Type B pancreatic cell (in vitro differentiated cells): ENCODE data around the gene RNF144B. TPM values are rescaled to one million over a fixed set of nuclear protein-coding genes. Genes with fewer than 3 reads are reported as not detected.
"Not testable (repeated sequence)": the region's sequence is repeated elsewhere in the genome, so short reads cannot be mapped to it uniquely, and the experiment has no call there.

ENCODE experiments used
- DNase-seq: peaks from one replicate; pipeline ENCODE4 v3.0.0; 2021; ENCODE audit warnings: mixed read lengths; ENCODE audit not compliant: unreplicated experiment; ENCODE audit errors: extremely low spot score
- H3K27ac Mint-ChIP-seq: 2 replicates; pipeline ENCODE4 v1.8.0; 2021; ENCODE audit warnings: mild to moderate bottlenecking, mixed read lengths
- H3K27me3 Mint-ChIP-seq: 2 replicates; pipeline ENCODE4 v1.8.0; 2021; ENCODE audit warnings: mixed read lengths
- H3K36me3 Mint-ChIP-seq: 2 replicates; pipeline ENCODE4 v1.8.0; 2021; ENCODE audit warnings: mixed read lengths
- H3K4me1 Mint-ChIP-seq: one replicate; pipeline ENCODE4 v1.8.0; 2021; ENCODE audit warnings: mixed read lengths; ENCODE audit not compliant: unreplicated experiment
- H3K4me3 Mint-ChIP-seq: 2 replicates; pipeline ENCODE4 v1.8.0; 2021; ENCODE audit warnings: mild to moderate bottlenecking, mixed read lengths
- H3K9me3 Mint-ChIP-seq: 2 replicates; pipeline ENCODE4 v1.8.0; 2021; ENCODE audit warnings: mixed read lengths
- total RNA-seq: library from RNA; stranded (reverse); gene quantifications from 2 replicates; pipeline ENCODE4 v1.2.1, GENCODE V29; 2021; ENCODE audit warnings: low replicate concordance
- TF ChIP-seq, protein P1 (sequence below): fragments of 200-600 bp; sonication (generic); conservative IDR thresholded peaks from 2 replicates; pipeline ENCODE4 v1.5.0; 2021; ENCODE audit warnings: antibody characterized with exemption, mild to moderate bottlenecking

The RNF144B gene
- total RNA-seq, 1 donor from 2014 or later = 10.8 TPM

DNA sequence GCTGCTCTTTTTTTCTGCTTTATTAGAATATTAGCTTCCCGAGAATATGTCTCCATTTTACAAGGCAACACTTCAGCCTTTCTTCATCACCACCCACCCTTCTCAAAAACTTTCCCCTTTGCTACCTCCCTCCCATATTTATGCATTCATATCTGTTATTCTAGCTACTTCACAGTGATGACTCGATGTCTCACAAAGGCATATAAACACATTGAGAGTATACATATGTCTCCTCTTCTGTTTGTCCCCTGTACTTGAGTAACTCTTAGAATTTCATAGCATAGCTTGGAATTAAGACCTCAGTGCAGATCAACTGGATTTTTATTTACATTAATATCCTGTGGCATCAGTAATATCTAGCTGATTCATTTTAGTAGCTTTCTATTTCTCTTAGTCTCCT lies 6.5 kb downstream of the RNF144B start:
- Mint-ChIP-seq H3K27me3 (no peaks in the 10 kb centered on the region), H3K27ac (no peak overlapping the region), H3K4me1 (peaks cover 6% of the 10 kb centered on the region), H3K36me3 (peaks cover 2% of the 10 kb centered on the region), H3K9me3 (no peaks in the 10 kb centered on the region), H3K4me3 (no peak overlapping the region)
- TF ChIP-seq, protein P1, sequence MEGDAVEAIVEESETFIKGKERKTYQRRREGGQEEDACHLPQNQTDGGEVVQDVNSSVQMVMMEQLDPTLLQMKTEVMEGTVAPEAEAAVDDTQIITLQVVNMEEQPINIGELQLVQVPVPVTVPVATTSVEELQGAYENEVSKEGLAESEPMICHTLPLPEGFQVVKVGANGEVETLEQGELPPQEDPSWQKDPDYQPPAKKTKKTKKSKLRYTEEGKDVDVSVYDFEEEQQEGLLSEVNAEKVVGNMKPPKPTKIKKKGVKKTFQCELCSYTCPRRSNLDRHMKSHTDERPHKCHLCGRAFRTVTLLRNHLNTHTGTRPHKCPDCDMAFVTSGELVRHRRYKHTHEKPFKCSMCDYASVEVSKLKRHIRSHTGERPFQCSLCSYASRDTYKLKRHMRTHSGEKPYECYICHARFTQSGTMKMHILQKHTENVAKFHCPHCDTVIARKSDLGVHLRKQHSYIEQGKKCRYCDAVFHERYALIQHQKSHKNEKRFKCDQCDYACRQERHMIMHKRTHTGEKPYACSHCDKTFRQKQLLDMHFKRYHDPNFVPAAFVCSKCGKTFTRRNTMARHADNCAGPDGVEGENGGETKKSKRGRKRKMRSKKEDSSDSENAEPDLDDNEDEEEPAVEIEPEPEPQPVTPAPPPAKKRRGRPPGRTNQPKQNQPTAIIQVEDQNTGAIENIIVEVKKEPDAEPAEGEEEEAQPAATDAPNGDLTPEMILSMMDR = no peak
- no peak for DNase-seq

DNA sequence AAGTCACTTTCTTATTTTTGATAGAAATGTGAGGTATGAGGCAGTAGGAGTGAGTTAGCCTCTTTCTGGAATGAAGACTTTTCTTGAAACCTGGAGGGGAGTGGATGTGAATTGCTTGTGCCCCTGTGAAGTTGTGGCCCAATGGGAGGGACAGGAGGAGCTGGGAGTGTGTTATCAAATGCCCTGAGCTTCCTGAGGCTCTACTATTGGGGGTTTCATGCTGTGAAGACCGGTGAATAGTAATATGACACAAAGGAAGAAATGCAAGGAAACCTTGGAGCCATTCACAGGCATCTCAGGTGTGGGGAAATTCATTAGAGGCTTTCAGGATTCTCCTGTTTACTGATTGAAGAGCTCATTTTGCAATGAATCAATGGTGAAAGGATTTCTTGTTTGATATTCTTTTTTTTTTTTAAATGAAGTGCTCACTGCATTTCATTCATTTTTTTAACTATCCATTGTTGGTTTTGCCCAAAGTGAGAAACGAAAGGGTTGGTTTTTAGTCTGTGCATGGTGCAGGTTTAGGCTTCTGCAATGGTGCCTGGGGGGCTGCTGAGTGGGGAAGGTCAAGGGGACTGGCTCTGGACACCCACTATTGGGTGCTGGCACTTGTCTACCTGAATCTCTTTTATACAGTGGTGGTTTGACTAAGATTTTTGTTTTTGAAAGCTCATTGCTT lies 8.2 kb downstream of the RNF144B start:
- no peaks in the 10 kb centered on the region for H3K9me3 Mint-ChIP-seq
- peak overlapping the region; percentile 75 for H3K27ac Mint-ChIP-seq
- TF ChIP-seq, protein P1 = no peak
- no peaks in the 10 kb centered on the region for H3K27me3 Mint-ChIP-seq
- peaks cover 6% of the 10 kb centered on the region for H3K4me1 Mint-ChIP-seq
- H3K36me3 Mint-ChIP-seq = peaks cover 5% of the 10 kb centered on the region
- peak overlapping the region; percentile 34 for H3K4me3 Mint-ChIP-seq
- DNase-seq = no peak

DNA sequence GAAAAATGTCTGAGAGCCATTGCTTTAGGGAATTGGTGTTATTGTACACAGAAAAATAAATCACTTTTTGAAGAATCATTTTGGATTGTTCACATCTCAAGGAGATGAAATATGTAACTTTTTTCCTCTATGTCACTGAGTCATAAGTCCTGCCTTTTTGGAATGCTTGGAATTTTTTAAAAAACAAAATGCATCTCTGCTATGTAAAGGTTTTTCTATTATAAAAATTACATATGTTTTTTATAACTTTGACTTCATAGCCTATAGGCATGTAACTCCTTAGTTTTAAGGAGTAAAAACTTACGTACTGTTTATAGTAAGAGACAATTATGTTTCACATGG lies 8.7 kb downstream of the RNF144B start:
- no peaks in the 10 kb centered on the region for H3K9me3 Mint-ChIP-seq
- peak overlapping the region; percentile 34 for H3K4me3 Mint-ChIP-seq
- DNase-seq = no peak
- H3K27me3 Mint-ChIP-seq = no peaks in the 10 kb centered on the region
- TF ChIP-seq, protein P1 = no peak
- peaks cover 7% of the 10 kb centered on the region for H3K4me1 Mint-ChIP-seq
- peak overlapping the region; percentile 75 for H3K27ac Mint-ChIP-seq
- peaks cover 5% of the 10 kb centered on the region for H3K36me3 Mint-ChIP-seq

DNA sequence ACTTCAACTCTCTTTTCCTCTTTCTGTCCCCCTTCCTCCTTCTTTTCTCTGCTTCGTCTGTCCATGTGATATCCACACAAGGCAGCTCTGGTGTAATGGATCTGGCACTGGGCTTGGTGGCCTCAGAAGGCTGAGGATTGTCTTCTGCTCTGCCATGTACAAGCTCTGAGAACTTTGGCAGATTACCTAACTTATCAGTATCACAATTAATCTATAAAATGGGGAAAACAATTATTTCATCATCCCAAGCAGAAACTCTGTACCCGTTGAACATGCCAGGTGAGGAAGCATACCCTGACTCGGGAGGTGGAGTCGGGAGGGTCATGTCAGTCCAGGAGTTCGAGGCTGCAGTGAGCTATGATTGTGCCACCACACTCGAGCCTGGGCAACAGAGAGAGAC lies 10.6 kb downstream of the RNF144B start:
- no peak for DNase-seq
- TF ChIP-seq, protein P1 = no peak
- Mint-ChIP-seq H3K9me3 (no peaks in the 10 kb centered on the region), H3K27me3 (no peaks in the 10 kb centered on the region), H3K36me3 (peaks cover 5% of the 10 kb centered on the region), H3K27ac (no peak overlapping the region), H3K4me3 (no peak overlapping the region), H3K4me1 (peaks cover 10% of the 10 kb centered on the region)

DNA sequence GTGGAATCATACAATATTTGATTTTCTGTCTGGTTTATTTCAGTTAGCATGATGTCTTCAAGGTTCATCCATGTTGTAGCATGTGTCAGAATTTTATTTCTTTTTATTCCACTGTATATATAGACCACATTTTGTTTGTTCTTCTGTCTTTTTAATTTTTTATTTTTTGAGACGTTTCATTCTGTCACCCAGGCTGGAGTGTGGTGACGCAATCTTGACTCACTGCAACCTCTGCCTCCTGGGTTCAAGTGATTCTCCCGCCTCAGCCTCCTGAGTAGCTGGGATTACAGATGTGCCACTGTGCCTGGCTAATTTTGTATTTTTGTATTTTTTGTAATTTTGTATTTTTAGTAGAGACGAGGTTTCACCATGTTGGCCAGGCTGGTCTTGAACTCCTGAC lies 11.1 kb downstream of the RNF144B start:
- not testable (repeated sequence) for H3K4me3 Mint-ChIP-seq, H3K27ac Mint-ChIP-seq, DNase-seq, H3K27me3 Mint-ChIP-seq, H3K36me3 Mint-ChIP-seq, H3K9me3 Mint-ChIP-seq, H3K4me1 Mint-ChIP-seq

DNA sequence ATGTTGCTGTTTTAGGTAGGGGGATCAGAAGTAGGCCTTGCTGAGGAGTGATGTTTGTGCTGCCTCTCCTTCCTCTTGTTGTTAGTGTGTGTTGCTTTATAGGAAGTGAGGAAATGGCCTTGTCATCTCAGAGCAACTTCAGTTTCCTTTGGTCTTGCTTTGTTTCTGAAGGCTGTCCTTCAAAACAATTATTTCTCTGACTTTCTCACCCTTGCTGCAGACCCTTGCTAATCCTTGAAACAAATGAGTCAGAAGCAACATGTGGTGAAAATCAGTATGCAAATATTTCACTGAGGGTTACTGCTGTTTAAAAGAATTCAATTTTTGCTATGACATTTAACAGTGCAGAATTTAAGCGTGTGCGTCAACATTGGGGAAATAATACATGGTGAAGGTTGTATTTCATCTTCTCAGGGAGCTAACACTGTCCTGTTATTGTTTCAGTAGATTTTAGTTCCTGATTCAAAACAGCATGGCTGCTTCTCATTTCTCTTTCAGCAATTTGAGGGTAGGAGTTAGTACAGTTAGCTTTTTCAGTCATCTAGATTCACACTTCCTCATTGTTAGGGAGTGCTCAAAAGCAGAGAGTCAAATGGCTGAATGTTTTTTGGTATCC lies 13.8 kb downstream of the RNF144B start:
- no peak overlapping the region for H3K4me3 Mint-ChIP-seq
- peaks cover 4% of the 10 kb centered on the region for H3K4me1 Mint-ChIP-seq
- no peaks in the 10 kb centered on the region for H3K27me3 Mint-ChIP-seq
- no peak for DNase-seq
- H3K9me3 Mint-ChIP-seq = no peaks in the 10 kb centered on the region
- H3K27ac Mint-ChIP-seq = no peak overlapping the region
- TF ChIP-seq, protein P1 = no peak
- H3K36me3 Mint-ChIP-seq = peaks cover 5% of the 10 kb centered on the region

DNA sequence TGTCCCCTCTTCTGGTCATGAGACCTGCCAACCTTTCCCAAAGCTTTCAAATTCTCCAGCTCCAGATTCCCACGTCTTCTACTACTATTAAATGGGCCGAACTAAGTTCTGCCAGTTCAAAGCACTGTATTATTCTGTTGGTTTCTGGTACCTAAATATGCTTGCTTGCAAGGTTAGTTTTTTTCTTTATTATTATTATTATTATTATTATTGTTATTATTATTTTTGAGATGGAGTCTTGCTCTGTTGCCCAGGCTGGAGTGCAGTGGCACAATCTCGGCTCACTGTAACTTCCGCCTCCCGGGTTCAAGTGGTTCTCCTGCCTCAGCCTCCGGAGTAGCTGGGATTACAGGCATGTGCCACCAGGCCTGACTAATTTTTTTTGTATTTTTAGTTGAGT lies 17.8 kb downstream of the RNF144B start:
- not testable (repeated sequence) for H3K27me3 Mint-ChIP-seq, H3K4me3 Mint-ChIP-seq, DNase-seq, H3K36me3 Mint-ChIP-seq, H3K27ac Mint-ChIP-seq, H3K4me1 Mint-ChIP-seq, H3K9me3 Mint-ChIP-seq
